ENCODE results near the gene KCNIP2.

GRCh38 chr10:101878869-101879268 lies 35.3 kb upstream of the KCNIP2 start:
- TF ChIP-seq, protein P1, sequence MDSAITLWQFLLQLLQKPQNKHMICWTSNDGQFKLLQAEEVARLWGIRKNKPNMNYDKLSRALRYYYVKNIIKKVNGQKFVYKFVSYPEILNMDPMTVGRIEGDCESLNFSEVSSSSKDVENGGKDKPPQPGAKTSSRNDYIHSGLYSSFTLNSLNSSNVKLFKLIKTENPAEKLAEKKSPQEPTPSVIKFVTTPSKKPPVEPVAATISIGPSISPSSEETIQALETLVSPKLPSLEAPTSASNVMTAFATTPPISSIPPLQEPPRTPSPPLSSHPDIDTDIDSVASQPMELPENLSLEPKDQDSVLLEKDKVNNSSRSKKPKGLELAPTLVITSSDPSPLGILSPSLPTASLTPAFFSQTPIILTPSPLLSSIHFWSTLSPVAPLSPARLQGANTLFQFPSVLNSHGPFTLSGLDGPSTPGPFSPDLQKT (CRISPR knock-in tag; IDR thresholded peaks at IDR 0.05; ENCODE audit: borderline replicate concordance) = no peak
- no peak for TF ChIP-seq GTF2F1 (IDR thresholded peaks at IDR 0.05; ENCODE audit: low read length)
- TF ChIP-seq PHF8 (CRISPR knock-in tag; IDR thresholded peaks at IDR 0.05) = no peak
- TF ChIP-seq HNRNPL (IDR thresholded peaks at IDR 0.05; ENCODE audit: low read depth, low read length) = no peak
- TF ChIP-seq, protein P2, sequence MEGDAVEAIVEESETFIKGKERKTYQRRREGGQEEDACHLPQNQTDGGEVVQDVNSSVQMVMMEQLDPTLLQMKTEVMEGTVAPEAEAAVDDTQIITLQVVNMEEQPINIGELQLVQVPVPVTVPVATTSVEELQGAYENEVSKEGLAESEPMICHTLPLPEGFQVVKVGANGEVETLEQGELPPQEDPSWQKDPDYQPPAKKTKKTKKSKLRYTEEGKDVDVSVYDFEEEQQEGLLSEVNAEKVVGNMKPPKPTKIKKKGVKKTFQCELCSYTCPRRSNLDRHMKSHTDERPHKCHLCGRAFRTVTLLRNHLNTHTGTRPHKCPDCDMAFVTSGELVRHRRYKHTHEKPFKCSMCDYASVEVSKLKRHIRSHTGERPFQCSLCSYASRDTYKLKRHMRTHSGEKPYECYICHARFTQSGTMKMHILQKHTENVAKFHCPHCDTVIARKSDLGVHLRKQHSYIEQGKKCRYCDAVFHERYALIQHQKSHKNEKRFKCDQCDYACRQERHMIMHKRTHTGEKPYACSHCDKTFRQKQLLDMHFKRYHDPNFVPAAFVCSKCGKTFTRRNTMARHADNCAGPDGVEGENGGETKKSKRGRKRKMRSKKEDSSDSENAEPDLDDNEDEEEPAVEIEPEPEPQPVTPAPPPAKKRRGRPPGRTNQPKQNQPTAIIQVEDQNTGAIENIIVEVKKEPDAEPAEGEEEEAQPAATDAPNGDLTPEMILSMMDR (CRISPR knock-in tag; IDR thresholded peaks at IDR 0.05) = no peak
